Muscle layer of duodenum (tissue), 2 donors: ENCODE measurements around the gene MRPL54.

Source experiments
- H3K27ac ChIP-seq: one replicate; pipeline ENCODE4 v1.7.0; 2013; ENCODE audit warnings: mild to moderate bottlenecking, low read length
- H3K27me3 ChIP-seq: one replicate; pipeline ENCODE4 v1.7.0; 2013; ENCODE audit warnings: low read depth, mild to moderate bottlenecking, control low read depth, low read length
- H3K36me3 ChIP-seq, 2 donors: one replicate each; pipeline ENCODE4 v1.7.0; 2013; ENCODE audit warnings: low read length in 2 of 2, control low read depth in 1 of 2, mild to moderate bottlenecking in 1 of 2; ENCODE audit not compliant: insufficient read depth in 2 of 2, control insufficient read depth in 1 of 2
- H3K4me1 ChIP-seq, 2 donors: one replicate each; pipeline ENCODE4 v1.7.0; 2013; ENCODE audit warnings: low read length in 2 of 2, mild to moderate bottlenecking in 2 of 2, control low read depth in 1 of 2, moderate library complexity in 1 of 2; ENCODE audit not compliant: insufficient read depth in 2 of 2, control insufficient read depth in 1 of 2
- H3K4me3 ChIP-seq, 2 donors: one replicate each; pipeline ENCODE4 v1.7.0; 2013; ENCODE audit warnings: low read length in 2 of 2, low read depth in 1 of 2, mild to moderate bottlenecking in 1 of 2
- H3K9me3 ChIP-seq, 2 donors: one replicate each; pipeline ENCODE4 v1.7.0; 2013; ENCODE audit warnings: low read length in 2 of 2, control low read depth in 1 of 2, mild to moderate bottlenecking in 1 of 2; ENCODE audit not compliant: control insufficient read depth in 1 of 2
- donor health status: healthy.

The MRPL54 gene

GRCh38 chr19:3780786-3781304 is 18.4 kb downstream of the MRPL54 start:
- Histone ChIP-seq H3K27ac (no peak overlapping the region), H3K9me3 (peaks cover 12 to 25% of the 10 kb centered on the region in 2 donors), H3K27me3 (no peaks in the 10 kb centered on the region), H3K36me3 (no peaks in the 10 kb centered on the region), H3K4me3 (no peak overlapping the region), H3K4me1 (peaks cover 0 to 11% of the 10 kb centered on the region in 2 donors)

GRCh38 chr19:3781603-3782002 is 19.1 kb downstream of the MRPL54 start:
- Histone ChIP-seq H3K27ac (no peak overlapping the region), H3K36me3 (no peaks in the 10 kb centered on the region), H3K27me3 (no peaks in the 10 kb centered on the region), H3K4me3 (peak overlapping the region in 1 of 2 donors; percentile 34), H3K4me1 (peaks cover 0 to 14% of the 10 kb centered on the region in 2 donors), H3K9me3 (peaks cover 12 to 25% of the 10 kb centered on the region in 2 donors)

- Histone ChIP-seq H3K27me3 (no peaks in the 10 kb centered on the region), H3K27ac (no peak overlapping the region), H3K4me1 (peaks cover 0 to 14% of the 10 kb centered on the region in 2 donors), H3K4me3 (peak overlapping the region in 1 of 2 donors; percentile 34), H3K9me3 (peaks cover 12 to 25% of the 10 kb centered on the region in 2 donors), H3K36me3 (no peaks in the 10 kb centered on the region)
Measured at GRCh38 chr19:3782330-3782729, 19.8 kb downstream of the MRPL54 start.

GRCh38 chr19:3782903-3783302 is 20.4 kb downstream of the MRPL54 start:
- Histone ChIP-seq H3K27ac (no peak overlapping the region), H3K36me3 (no peaks in the 10 kb centered on the region), H3K27me3 (no peaks in the 10 kb centered on the region), H3K4me3 (peak overlapping the region in 1 of 2 donors; percentile 34), H3K4me1 (peaks cover 0 to 14% of the 10 kb centered on the region in 2 donors), H3K9me3 (peaks cover 12 to 25% of the 10 kb centered on the region in 2 donors)

- Histone ChIP-seq H3K27me3 (no peaks in the 10 kb centered on the region), H3K4me3 (no peak overlapping the region)
Measured at GRCh38 chr19:3783660-3784584, 21.4 kb downstream of the MRPL54 start.

GRCh38 chr19:3784607-3785450 is 22.3 kb downstream of the MRPL54 start:
- H3K4me1 ChIP-seq: peaks cover 0 to 14% of the 10 kb centered on the region in 2 donors
- no peaks in the 10 kb centered on the region for H3K27me3 ChIP-seq
- peak overlapping the region in 1 of 2 donors; percentile 48 for H3K4me3 ChIP-seq
- H3K36me3 ChIP-seq: no peaks in the 10 kb centered on the region
- H3K9me3 ChIP-seq: peaks cover 12 to 25% of the 10 kb centered on the region in 2 donors
- H3K27ac ChIP-seq: no peak overlapping the region

More at GRCh38 chr19:3783660-3784584, 21.4 kb downstream of the MRPL54 start:
- H3K27ac ChIP-seq: no peak overlapping the region
- H3K9me3 ChIP-seq: peaks cover 12 to 25% of the 10 kb centered on the region in 2 donors
- H3K4me1 ChIP-seq: peaks cover 0 to 14% of the 10 kb centered on the region in 2 donors
- H3K36me3 ChIP-seq: no peaks in the 10 kb centered on the region

- peak overlapping the region in 1 of 2 donors; percentile 48 for H3K4me3 ChIP-seq
Measured at GRCh38 chr19:3785451-3785937, 23.0 kb downstream of the MRPL54 start.

GRCh38 chr19:3785938-3786824 is 23.7 kb downstream of the MRPL54 start, which contains the start of gene MATK:
TSS of gene MATK (minus strand) at chr19:3786381. CDS start at chr19:3785135, 1,246 bp downstream.
- H3K4me3 ChIP-seq: peak within 1 kb of the TSS in 1 of 2 donors; percentile 48
- no peak within 1 kb of the TSS for H3K27ac ChIP-seq
- no peaks in the 10 kb centered on the region for H3K27me3 ChIP-seq
- H3K4me1 ChIP-seq: peaks cover 0 to 14% of the 10 kb centered on the region in 2 donors
- peaks cover 12 to 19% of the 10 kb centered on the region in 2 donors for H3K9me3 ChIP-seq
- H3K36me3 ChIP-seq: no peaks in the 10 kb centered on the region

More at GRCh38 chr19:3785451-3785937, 23.0 kb downstream of the MRPL54 start:
- Histone ChIP-seq H3K4me1 (peaks cover 0 to 14% of the 10 kb centered on the region in 2 donors), H3K36me3 (no peaks in the 10 kb centered on the region), H3K27me3 (no peaks in the 10 kb centered on the region), H3K27ac (no peak overlapping the region), H3K9me3 (peaks cover 12 to 25% of the 10 kb centered on the region in 2 donors)

GRCh38 chr19:3788996-3789778 is 26.7 kb downstream of the MRPL54 start:
- Histone ChIP-seq H3K36me3 (no peaks in the 10 kb centered on the region), H3K27ac (no peak overlapping the region), H3K9me3 (no peaks in the 10 kb centered on the region), H3K27me3 (no peaks in the 10 kb centered on the region), H3K4me3 (no peak overlapping the region), H3K4me1 (peaks cover 0 to 14% of the 10 kb centered on the region in 2 donors)
